Peyer's patch (tissue), 4 donors: ENCODE measurements around the gene EVL. TPM values are rescaled to one million over a fixed set of nuclear protein-coding genes. Genes with fewer than 3 reads are reported as not detected.
"Not testable (repeated sequence)": the region's sequence is repeated elsewhere in the genome, so short reads cannot be mapped to it uniquely, and the experiment has no call there.

Experiments used
- DNase-seq, 3 donors: peaks; one replicate each; pipeline ENCODE4 v3.0.0-alpha.2; 2017 to 2019
- H3K27ac ChIP-seq, 4 donors: fragments of 200-600 bp; sonication (generic); one replicate each; pipeline ENCODE4 v1.5.1; 2016 to 2019
- H3K27me3 ChIP-seq, 2 donors: fragments of 200-600 bp; sonication (generic); one replicate each; pipeline ENCODE4 v1.5.1; 2019
- H3K36me3 ChIP-seq, 3 donors: fragments of 200-600 bp; sonication (generic); one replicate each; pipeline ENCODE4 v1.5.1; 2016 to 2019
- H3K4me1 ChIP-seq, 4 donors: fragments of 200-600 bp; sonication (generic); one replicate each; pipeline ENCODE4 v1.5.1; 2016 to 2019
- H3K4me3 ChIP-seq, 4 donors: fragments of 200-600 bp; sonication (generic); 1 replicate in 3 of 4; 2 replicates in 1 of 4; pipeline ENCODE4 v1.5.1; 2016 to 2019; ENCODE audit warnings: mild to moderate bottlenecking in 1 of 4
- H3K9me3 ChIP-seq, 4 donors: fragments of 200-600 bp; sonication (generic); one replicate each; pipeline ENCODE4 v1.5.1; 2016 to 2019; ENCODE audit warnings: mild to moderate bottlenecking in 1 of 4
- CTCF ChIP-seq, 6 experiments: fragments of 450-650 bp in 4 of 6; fragments of 200-600 bp in 2 of 6; sonication (generic) in 1 of 6; IDR thresholded peaks; one replicate each; pipeline ENCODE4 v1.5.1; 2017 to 2019; ENCODE audit warnings: antibody characterized with exemption in 6 of 6, mild to moderate bottlenecking in 3 of 6, moderate library complexity in 1 of 6
- POLR2A ChIP-seq, 2 donors: fragments of 450-650 bp; IDR thresholded peaks; one replicate each; pipeline ENCODE4 v1.5.1; 2017; ENCODE audit warnings: antibody characterized with exemption in 2 of 2, mild to moderate bottlenecking in 2 of 2, moderate library complexity in 2 of 2
- total RNA-seq, 4 donors: library from RNA; depleted of rRNA; stranded (reverse); fragments of >200 nt; gene quantifications; one replicate each; pipeline ENCODE4 v1.1.0, GENCODE V29; 2016

EVL gene
- total RNA-seq, 4 donors from 2014 or later, result 44.9 to 409 (median 110) TPM

GRCh38 chr14:100020629-100021028 is 44.6 kb upstream of the EVL start:
- Histone ChIP-seq H3K27me3 (no peaks in the 10 kb centered on the region), H3K4me1 (peaks cover 0 to 34% (median 0%) of the 10 kb centered on the region in 4 donors), H3K27ac (no peak overlapping the region), H3K4me3 (no peak overlapping the region), H3K36me3 (no peaks in the 10 kb centered on the region), H3K9me3 (no peaks in the 10 kb centered on the region)
- no peak for DNase-seq
- TF ChIP-seq POLR2A (IDR thresholded peaks at IDR 0.05) (no peak), CTCF (IDR thresholded peaks at IDR 0.05) (no peak)

- DNase-seq, result no peak
- TF ChIP-seq CTCF (IDR thresholded peaks at IDR 0.05) (no peak), POLR2A (IDR thresholded peaks at IDR 0.05) (no peak)
- Histone ChIP-seq H3K36me3 (no peaks in the 10 kb centered on the region), H3K9me3 (no peaks in the 10 kb centered on the region), H3K4me3 (no peak overlapping the region), H3K4me1 (peaks cover 0 to 28% (median 0%) of the 10 kb centered on the region in 4 donors), H3K27me3 (no peaks in the 10 kb centered on the region), H3K27ac (no peak overlapping the region)
Measured at GRCh38 chr14:100022772-100023451, 42.3 kb upstream of the EVL start.

- TF ChIP-seq CTCF (IDR thresholded peaks at IDR 0.05), result peak in 4 of 6 experiments; percentile 18 to 71 (median 58)
- TF ChIP-seq POLR2A (IDR thresholded peaks at IDR 0.05), result no peak
- Histone ChIP-seq H3K4me1 (peaks cover 0 to 17% (median 0%) of the 10 kb centered on the region in 4 donors), H3K27ac (no peak overlapping the region), H3K27me3 (no peaks in the 10 kb centered on the region), H3K36me3 (no peaks in the 10 kb centered on the region), H3K9me3 (no peaks in the 10 kb centered on the region), H3K4me3 (no peak overlapping the region)
- DNase-seq, result peak in 2 of 3 donors; percentile 75
Measured at GRCh38 chr14:100025111-100025510, 40.1 kb upstream of the EVL start.

GRCh38 chr14:100027771-100028490 is 37.3 kb upstream of the EVL start:
- Histone ChIP-seq H3K4me3 (no peak overlapping the region), H3K36me3 (no peaks in the 10 kb centered on the region), H3K27me3 (no peaks in the 10 kb centered on the region), H3K4me1 (peaks cover 0 to 18% (median 0%) of the 10 kb centered on the region in 4 donors), H3K9me3 (no peaks in the 10 kb centered on the region), H3K27ac (no peak overlapping the region)
- TF ChIP-seq POLR2A (IDR thresholded peaks at IDR 0.05) (no peak), CTCF (IDR thresholded peaks at IDR 0.05) (no peak)
- DNase-seq, result no peak

- H3K4me3 ChIP-seq, result no peak overlapping the region
- H3K9me3 ChIP-seq, result no peaks in the 10 kb centered on the region
- peaks cover 0 to 18% (median 0%) of the 10 kb centered on the region in 4 donors for H3K4me1 ChIP-seq
- H3K27me3 ChIP-seq, result no peaks in the 10 kb centered on the region
- H3K36me3 ChIP-seq, result no peaks in the 10 kb centered on the region
- DNase-seq, result no peak
- TF ChIP-seq POLR2A (IDR thresholded peaks at IDR 0.05) (no peak), CTCF (IDR thresholded peaks at IDR 0.05) (peak in 3 of 6 experiments; percentile 10 to 22 (median 19))
- no peak overlapping the region for H3K27ac ChIP-seq
Measured at GRCh38 chr14:100028990-100029677, 36.1 kb upstream of the EVL start.

- H3K27me3 ChIP-seq, H3K9me3 ChIP-seq, H3K4me3 ChIP-seq, DNase-seq, H3K36me3 ChIP-seq: not testable (repeated sequence)
- Histone ChIP-seq H3K27ac (peak overlapping the region in 2 of 4 donors; percentile 44 to 72), H3K4me1 (peaks cover 0 to 13% (median 0%) of the 10 kb centered on the region in 4 donors)
Measured at GRCh38 chr14:100030006-100030405, 35.2 kb upstream of the EVL start.
